RKO (cell line): ENCODE measurements around the gene TSHB.
A peak's percentile ranks its signal among the peaks of the same experiment; 100 is the strongest.
"Not testable (repeated sequence)": the region's sequence is repeated elsewhere in the genome, so short reads cannot be mapped to it uniquely, and the experiment has no call there.

Source experiments
- DNase-seq: peaks from one replicate; pipeline ENCODE4 v3.0.0-alpha.2; 2016; ENCODE audit warnings: low spot score

The TSHB gene

DNA sequence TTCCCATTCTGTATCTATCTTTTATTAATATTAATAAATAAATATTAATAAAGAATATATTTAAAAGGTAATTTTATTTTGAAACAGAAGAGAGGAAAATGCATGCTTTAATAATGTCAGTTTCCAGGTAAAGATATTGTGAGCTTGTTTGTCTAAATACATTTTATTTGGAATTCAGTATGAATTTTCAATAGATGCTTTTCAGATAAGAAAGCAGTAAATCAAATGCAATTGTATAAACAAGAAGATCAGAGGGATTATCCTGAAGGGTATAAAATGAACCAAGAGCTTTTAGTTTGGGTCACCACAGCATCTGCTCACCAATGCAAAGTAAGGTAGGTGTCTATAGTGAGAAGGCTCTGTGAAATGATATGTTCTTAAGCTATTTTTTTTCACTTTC is at the start of gene TSHB:
TSHB (plus strand) TSS at position 301 of the 400 bp plus-strand sequence. CDS start 3,537 bp downstream, outside the sequence.
- DNase-seq = no peak

- DNase-seq = no peak
Measured at GRCh38 chr1:114982251-114982650, 47.4 kb upstream of the TSHB start.

DNA sequence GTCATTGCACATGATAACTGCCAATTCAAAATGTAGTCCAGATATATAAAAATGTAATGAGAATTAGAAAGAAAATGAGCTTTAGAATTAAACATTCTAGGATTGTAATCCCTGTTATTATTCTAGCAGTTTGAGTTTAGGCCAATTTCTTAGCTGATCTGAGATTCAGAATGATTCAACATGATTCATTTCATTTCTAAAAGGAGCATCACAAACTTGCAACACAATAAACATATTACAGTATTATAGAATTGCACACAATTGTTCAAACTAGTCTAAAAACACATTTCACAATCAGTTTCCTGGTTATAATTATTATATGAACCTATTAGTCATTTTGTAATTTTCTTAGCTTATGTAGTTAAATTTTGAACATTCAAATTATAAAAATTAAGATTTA is 43.3 kb upstream of the TSHB start:
- no peak for DNase-seq

DNA sequence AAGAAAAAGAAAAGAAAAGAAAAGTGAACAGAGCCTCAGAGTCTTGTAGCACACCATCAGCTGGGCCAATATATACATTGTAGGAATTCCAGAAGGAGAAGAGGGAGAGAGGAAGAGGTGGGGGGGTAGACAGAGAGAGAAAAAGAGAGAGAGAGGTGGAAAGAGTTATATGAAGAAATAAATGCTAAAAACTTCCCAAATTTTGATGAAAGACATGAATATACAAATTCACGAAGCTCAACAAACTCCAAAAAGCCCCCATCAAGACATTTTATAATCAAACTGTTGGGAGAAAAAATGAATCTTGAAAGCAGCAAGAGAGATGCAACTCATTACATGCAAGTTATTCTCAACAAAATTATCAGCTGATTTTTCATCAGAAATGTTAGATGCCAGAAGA is 41.5 kb upstream of the TSHB start:
- DNase-seq = no peak

DNA sequence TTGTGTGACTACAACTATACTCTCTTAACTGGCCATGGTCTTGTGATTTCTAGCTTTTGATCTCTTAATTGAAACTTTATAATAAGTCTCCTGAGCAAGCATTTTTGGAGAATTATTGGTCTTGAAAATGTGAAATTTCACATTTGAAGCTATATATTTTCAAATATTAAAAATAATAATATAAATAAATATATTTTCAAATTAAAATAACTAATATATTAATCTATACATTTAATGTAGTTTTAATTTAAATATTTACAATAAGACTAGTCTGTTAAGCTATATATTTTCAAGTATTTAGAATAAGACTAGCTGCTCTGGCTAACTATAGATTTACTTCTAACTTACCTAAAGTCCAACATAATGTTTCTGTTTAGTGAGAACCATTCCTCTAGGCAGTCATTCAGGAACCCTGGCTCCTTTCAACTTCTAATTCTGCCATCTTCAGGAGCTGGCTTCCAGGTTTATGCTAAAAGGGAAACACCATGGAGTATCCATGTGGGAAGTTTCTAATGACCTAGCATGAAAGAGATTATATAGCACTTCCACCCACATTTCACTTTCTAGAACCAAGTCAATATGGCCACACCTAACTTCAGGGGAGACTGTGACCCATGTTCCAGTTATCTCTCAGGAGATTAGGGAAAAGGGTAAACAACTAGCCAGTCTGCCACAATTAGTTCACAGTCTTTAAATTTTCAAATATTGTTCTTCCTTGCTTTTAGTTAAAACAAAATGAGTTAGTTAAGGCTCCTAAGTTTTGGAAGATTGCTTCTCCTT is 31.9 kb upstream of the TSHB start:
- no peak for DNase-seq

- DNase-seq = no peak
Measured at GRCh38 chr1:115006191-115006590, 23.4 kb upstream of the TSHB start.

- DNase-seq = no peak
Measured at GRCh38 chr1:115012006-115012405, 17.6 kb upstream of the TSHB start.

DNA sequence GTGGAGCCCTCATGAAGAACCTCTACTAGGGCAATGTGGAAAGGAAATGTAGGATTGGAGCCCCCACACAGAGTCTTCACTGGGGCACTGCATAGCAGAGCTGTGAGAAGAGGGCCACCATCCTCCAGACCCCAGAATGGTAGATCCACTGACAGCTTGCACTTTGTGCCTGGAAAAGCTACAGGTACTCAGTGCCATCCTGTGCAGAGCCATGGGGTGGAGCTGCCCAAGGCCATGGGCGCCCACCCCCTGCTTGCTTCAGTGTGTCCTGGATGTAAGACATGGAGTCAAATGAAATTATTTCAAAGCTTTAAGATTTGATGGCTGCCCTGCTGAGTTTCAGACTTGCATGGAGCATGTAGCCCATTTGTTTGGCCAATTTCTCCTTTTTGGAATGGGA is 17.2 kb upstream of the TSHB start:
- DNase-seq = no peak

DNA sequence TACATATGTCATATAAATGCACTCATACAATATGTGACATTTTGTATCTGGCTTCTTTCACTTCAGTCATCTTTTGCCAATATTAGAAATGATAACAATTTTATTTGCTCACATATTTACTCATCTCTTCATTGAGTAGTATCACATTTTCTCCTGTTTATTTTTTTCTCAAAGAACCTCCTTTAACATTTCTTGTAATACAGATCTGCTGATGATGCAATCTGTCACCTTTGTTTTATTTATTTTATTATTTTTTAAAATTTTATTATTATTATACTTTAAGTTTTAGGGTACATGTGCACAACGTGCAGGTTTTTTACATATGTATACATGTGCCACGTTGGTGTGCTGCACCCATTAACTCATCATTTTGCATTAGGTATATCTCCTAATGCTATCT is 15.8 kb upstream of the TSHB start:
- DNase-seq = no peak

- not testable (repeated sequence) for DNase-seq
Measured at GRCh38 chr1:115019549-115019948, 10.1 kb upstream of the TSHB start.

DNA sequence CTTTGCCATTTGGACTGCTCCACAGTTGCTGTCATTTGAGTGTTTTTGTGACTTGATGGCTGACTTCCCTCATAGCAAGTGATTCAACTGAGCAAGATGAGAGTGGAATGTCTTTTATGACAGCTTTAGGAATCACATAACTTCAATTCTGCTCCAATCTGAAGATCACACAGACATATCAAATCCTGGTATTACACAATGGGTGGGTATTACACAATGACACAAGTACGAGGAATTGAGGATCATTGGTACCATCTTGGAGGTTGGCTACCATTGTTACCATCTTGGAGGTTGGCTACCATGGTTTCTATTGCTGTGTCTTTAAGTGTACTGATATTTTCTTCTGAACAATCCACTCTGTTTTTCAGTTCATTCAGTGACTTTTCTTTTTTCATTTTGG is 8.5 kb upstream of the TSHB start:
- DNase-seq = no peak

GRCh38 chr1:115023593-115023992 is 6.0 kb upstream of the TSHB start:
- no peak for DNase-seq

GRCh38 chr1:115031595-115031994 is 2.0 kb downstream of the TSHB start:
- no peak for DNase-seq

- DNase-seq = no peak
Measured at GRCh38 chr1:115035652-115036051, 6.0 kb downstream of the TSHB start.

GRCh38 chr1:115036814-115037507 is 7.3 kb downstream of the TSHB start:
- no peak for DNase-seq

DNA sequence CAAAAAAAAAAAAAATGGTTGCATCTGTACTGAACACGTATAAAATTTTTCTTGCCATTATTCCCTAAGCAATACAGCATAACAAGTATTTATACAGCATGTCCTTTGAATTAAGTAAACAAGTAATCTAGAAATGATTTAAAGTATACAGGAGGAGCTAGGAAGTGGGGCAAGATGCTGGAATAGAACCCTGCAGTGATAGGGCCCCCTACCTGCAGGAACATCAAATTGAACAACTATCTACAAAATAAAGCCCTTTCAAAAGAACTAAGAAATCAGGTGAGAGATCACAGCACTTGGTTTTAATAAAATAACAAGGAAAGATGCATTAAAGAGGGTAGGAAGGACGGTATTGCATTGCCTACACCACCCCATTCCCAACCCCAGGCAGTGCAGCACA is 10.9 kb downstream of the TSHB start:
- no peak for DNase-seq

GRCh38 chr1:115041654-115042053 is 12.0 kb downstream of the TSHB start:
- peak; percentile 57 for DNase-seq

- no peak for DNase-seq
Measured at GRCh38 chr1:115046751-115047150, 17.1 kb downstream of the TSHB start.

GRCh38 chr1:115051850-115052249 is 22.2 kb downstream of the TSHB start:
- no peak for DNase-seq

GRCh38 chr1:115052454-115053083 is 22.9 kb downstream of the TSHB start:
- DNase-seq = peak; percentile 64

- DNase-seq = no peak
Measured at GRCh38 chr1:115056395-115056798, 26.8 kb downstream of the TSHB start.

DNA sequence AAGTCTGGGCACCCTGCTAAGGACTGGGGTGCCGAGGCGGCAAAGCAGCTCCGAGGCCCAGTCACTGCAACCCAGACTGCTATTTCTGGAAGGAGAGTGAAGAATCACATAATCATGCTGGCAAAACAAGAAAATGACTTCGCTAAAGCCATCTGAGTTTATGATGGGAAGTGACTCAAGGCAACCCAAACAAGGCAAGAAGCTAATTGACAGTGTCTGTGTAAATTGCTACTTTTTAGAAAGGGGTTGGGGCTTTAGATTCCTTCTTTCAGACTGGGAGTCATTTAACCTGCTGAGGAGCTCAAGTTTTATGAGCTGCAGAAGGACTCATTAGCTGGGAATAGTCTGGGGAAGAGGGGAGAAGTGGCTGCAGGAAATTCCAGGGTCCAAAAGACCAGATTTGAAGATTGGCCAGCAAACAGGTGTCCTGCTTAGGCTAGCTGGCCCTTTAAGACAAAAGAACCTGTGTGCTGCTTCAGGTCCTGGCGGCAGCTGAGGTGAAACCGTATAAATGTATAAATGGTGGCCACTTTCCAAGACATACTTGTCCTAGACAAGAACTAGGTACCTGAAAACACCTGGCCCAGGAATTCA is 28.1 kb downstream of the TSHB start:
- DNase-seq = no peak

- DNase-seq = no peak
Measured at GRCh38 chr1:115059316-115059715, 29.7 kb downstream of the TSHB start.
